ENCODE measurements around the gene TMEM30B. TPM values are rescaled to one million over a fixed set of nuclear protein-coding genes. Genes with fewer than 3 reads are reported as not detected.
A peak's percentile ranks its signal among the peaks of the same experiment; 100 is the strongest.
"Not testable (repeated sequence)": the region's sequence is repeated elsewhere in the genome, so short reads cannot be mapped to it uniquely, and the experiment has no call there.

The TMEM30B gene
- total RNA-seq, 1 donor from 2014 or later: 10.4 TPM

GRCh38 chr14:61264651-61265050 is 16.5 kb downstream of the TMEM30B start:
- no peak for DNase-seq

GRCh38 chr14:61264010-61264571 is 17.0 kb downstream of the TMEM30B start:
- DNase-seq: no peak

- no peak for DNase-seq
Measured at GRCh38 chr14:61262082-61262481, 19.1 kb downstream of the TMEM30B start.

GRCh38 chr14:61260939-61261776 is 20.0 kb downstream of the TMEM30B start:
- peak; percentile 73 for DNase-seq

- no peak for DNase-seq
Measured at GRCh38 chr14:61258985-61259384, 22.2 kb downstream of the TMEM30B start.

GRCh38 chr14:61257469-61258057 is 23.6 kb downstream of the TMEM30B start:
- DNase-seq: no peak

- DNase-seq: no peak
Measured at GRCh38 chr14:61256826-61257468, 24.2 kb downstream of the TMEM30B start.

GRCh38 chr14:61255968-61256367 is 25.2 kb downstream of the TMEM30B start:
- DNase-seq: no peak

GRCh38 chr14:61254808-61255526 is 26.2 kb downstream of the TMEM30B start:
- DNase-seq: no peak

- DNase-seq: no peak
Measured at GRCh38 chr14:61253064-61253738, 27.9 kb downstream of the TMEM30B start.

- peak; percentile 84 for DNase-seq
Measured at GRCh38 chr14:61252369-61253063, 28.6 kb downstream of the TMEM30B start.

GRCh38 chr14:61250063-61250462 is 31.1 kb downstream of the TMEM30B start:
- DNase-seq: no peak

GRCh38 chr14:61247935-61248334 is 33.2 kb downstream of the TMEM30B start:
- no peak for DNase-seq

GRCh38 chr14:61246721-61247120 is 34.4 kb downstream of the TMEM30B start:
- DNase-seq: no peak

- DNase-seq: no peak
Measured at GRCh38 chr14:61244009-61244408, 37.1 kb downstream of the TMEM30B start.

- no peak for DNase-seq
Measured at GRCh38 chr14:61240206-61240605, 40.9 kb downstream of the TMEM30B start.

- DNase-seq: not testable (repeated sequence)
Measured at GRCh38 chr14:61239285-61239684, 41.9 kb downstream of the TMEM30B start.

- no peak for DNase-seq
Measured at GRCh38 chr14:61238611-61239245, 42.4 kb downstream of the TMEM30B start.

GRCh38 chr14:61234215-61234916 is 46.8 kb downstream of the TMEM30B start:
- DNase-seq: no peak

GRCh38 chr14:61233436-61233956 is 47.6 kb downstream of the TMEM30B start:
- no peak for DNase-seq

All from skin of body (tissue), 2 donors.